ENCODE measurements around the gene GMDS. TPM values are rescaled to one million over a fixed set of nuclear protein-coding genes. Genes with fewer than 3 reads are reported as not detected.

The GMDS gene
- total and polyA plus RNA-seq, 2 experiments from 2014 or later: 30.1 to 36.5 TPM

GRCh38 chr6:1986454-1987243 lies 258.8 kb downstream of the GMDS start (continued):
- no peak for TF ChIP-seq ZNF462 (CRISPR knock-in tag; IDR thresholded peaks at IDR 0.05)
- TF ChIP-seq CREB1 (CRISPR knock-in tag; IDR thresholded peaks at IDR 0.05; ENCODE audit: low read depth): no peak
- no peak for TF ChIP-seq ETS1 (IDR thresholded peaks at IDR 0.05)
- TF ChIP-seq ZNF331 (CRISPR knock-in tag; IDR thresholded peaks at IDR 0.05; ENCODE audit: low read depth): no peak
- no peak for TF ChIP-seq POLR2AphosphoS5 (IDR thresholded peaks at IDR 0.05; ENCODE audit: low read depth)

- Histone ChIP-seq H2AFZ (no peak overlapping the region), H4K20me1 (replicated peaks; ENCODE audit: insufficient read depth) (no peaks in the 10 kb centered on the region), H3K4me2 (no peak overlapping the region), H3K4me1 (ENCODE audit: insufficient read depth) (0 out of 2 replicates have a peak, but pooled peaks cover 3% of the 10 kb centered on the region), H3F3A (replicated peaks; ENCODE audit: low read depth) (no peaks in the 10 kb centered on the region), H3K27me3 (ENCODE audit: insufficient read depth) (no peaks in the 10 kb centered on the region), H3K79me2 (replicated peaks; ENCODE audit: insufficient read depth) (peaks cover 20% of the 10 kb centered on the region; the same call in 1 of the 2 replicates), H3K4me3 (no peak overlapping the region), H3K36me3 (ENCODE audit: insufficient read depth) (no peaks in the 10 kb centered on the region), H3K9me2 (ENCODE audit: insufficient read depth) (0 out of 2 replicates have a peak, but pooled peaks cover 4% of the 10 kb centered on the region), H3K27ac (ENCODE audit: low read depth) (no peak overlapping the region)
- Mint-ChIP-seq H3K9me3 (peaks cover 46% of the 10 kb centered on the region), H3K4me1 (peaks cover 5% of the 10 kb centered on the region; the same call in 2 of the 3 replicates), H3K4me3 (no peak overlapping the region), H3K27ac (no peak overlapping the region), H3K27me3 (ENCODE audit: insufficient read depth, low read depth, poor library complexity) (peaks cover 2% of the 10 kb centered on the region), H3K36me3 (ENCODE audit: low read depth) (peaks cover 36% of the 10 kb centered on the region; the same call in 2 of the 3 replicates)
- no peak for DNase-seq (ENCODE audit: low spot score)
- TF ChIP-seq CTCF (conservative IDR thresholded peaks at IDR 0.05; ENCODE audit: low read depth in 2 of 2): no peak
- no peak for TF ChIP-seq JUNB (IDR thresholded peaks at IDR 0.05; ENCODE audit: unreplicated experiment)
- TF ChIP-seq REST (IDR thresholded peaks at IDR 0.05; ENCODE audit: unreplicated experiment): no peak
- no peak for TF ChIP-seq ETS1 (IDR thresholded peaks at IDR 0.05)
- no peak for ATAC-seq
Observed at GRCh38 chr6:1984346-1984994, 260.9 kb downstream of the GMDS start.
